Endothelial cell of umbilical vein (primary cell): ENCODE data around the gene PML. TPM values are rescaled to one million over a fixed set of nuclear protein-coding genes. Genes with fewer than 3 reads are reported as not detected.

Experiments
- BruUV-seq: library from RNA; stranded (reverse); fragments of 400-500 nt; replicated peaks from 2 replicates; lab custom pipeline; 2021; lab: Mats Ljungman, UMichigan
- CTCF ChIA-PET: fragments of 300-600, 350-600 bp; sonication (Branson Sonifier 250); formaldehyde crosslinking; loops from one replicate; lab custom pipeline; 2021; ENCODE audit warnings: antibody characterized with exemption, inconsistent platforms; lab: Charles Lee
- POLR2A ChIA-PET: fragments of 300-600, 350-600 bp; sonication (Branson Sonifier 250); formaldehyde crosslinking; loops from one replicate; lab custom pipeline; 2021; ENCODE audit warnings: antibody characterized with exemption, inconsistent platforms; lab: Charles Lee
- DNase-seq: peaks from one replicate; pipeline ENCODE4 v3.0.0-alpha.2; 2011; ENCODE audit warnings: low read depth, low spot score
- FAIRE-seq: peaks from 2 replicates; lab custom pipeline; 2011; peaks lifted over from hg19 to GRCh38; lab: Jason Lieb, UNC
- H2AFZ ChIP-seq: 2 replicates; pipeline ENCODE4 v1.6.0; 2012; ENCODE audit warnings: low read depth, low read length, control low read depth, inconsistent platforms
- H3K27ac ChIP-seq: 2 replicates; pipeline ENCODE4 v1.5.1; 2011; ENCODE audit warnings: low read depth, mild to moderate bottlenecking, control low read depth, low read length, moderate library complexity; ENCODE audit not compliant: insufficient read depth
- H3K27me3 ChIP-seq, 2 experiments: 2 replicates each; pipeline versions ENCODE4 v1.6.0 to v1.6.1; 2011; ENCODE audit warnings: low read length in 2 of 2, mixed read lengths in 1 of 2; ENCODE audit not compliant: control insufficient read depth in 2 of 2, insufficient read depth in 2 of 2
- H3K36me3 ChIP-seq, 2 experiments: 2 replicates in 1 of 2; 3 replicates in 1 of 2; pipeline ENCODE4 v1.5.1; 2011; ENCODE audit warnings: low read length in 2 of 2, mild to moderate bottlenecking in 1 of 2, moderate library complexity in 1 of 2; ENCODE audit not compliant: control insufficient read depth in 2 of 2, insufficient read depth in 2 of 2; ENCODE audit errors: extremely low read depth in 1 of 2
- H3K4me1 ChIP-seq: 3 replicates; pipeline ENCODE4 v1.5.1; 2011; ENCODE audit warnings: mild to moderate bottlenecking, low read length; ENCODE audit not compliant: control insufficient read depth, insufficient read depth; ENCODE audit errors: extremely low read depth
- H3K4me2 ChIP-seq: 2 replicates; pipeline ENCODE4 v1.6.1; 2011; ENCODE audit warnings: low read length, control low read depth, mixed read lengths; ENCODE audit not compliant: insufficient read depth
- H3K4me3 ChIP-seq, 3 experiments: fragments of 200-600 bp in 1 of 3; sonication (generic), shearing (Covaris generic) in 1 of 3; replicated peaks in 1 of 3; 2 replicates each; pipeline ENCODE4 v1.5.1; 2011 to 2016; ENCODE audit warnings: control low read depth in 3 of 3, low read length in 3 of 3, mild to moderate bottlenecking in 2 of 3, inconsistent platforms in 1 of 3, low read depth in 1 of 3, moderate library complexity in 1 of 3; ENCODE audit not compliant: insufficient read depth in 1 of 3
- H3K79me2 ChIP-seq: 2 replicates; pipeline ENCODE4 v1.6.0; 2012; ENCODE audit warnings: low read length, inconsistent platforms; ENCODE audit not compliant: control insufficient read depth, insufficient read depth
- H3K9ac ChIP-seq: replicated peaks from 2 replicates; pipeline ENCODE3; 2011; ENCODE audit warnings: low read length, control low read depth; ENCODE audit not compliant: insufficient read depth; ENCODE audit errors: extremely low read depth
- H3K9me1 ChIP-seq: replicated peaks from 3 replicates; pipeline ENCODE4 v1.6.0; 2011; ENCODE audit warnings: mild to moderate bottlenecking, low read length; ENCODE audit not compliant: control insufficient read depth, insufficient read depth; ENCODE audit errors: extremely low read depth
- H3K9me3 ChIP-seq: replicated peaks from 2 replicates; pipeline ENCODE4 v1.5.1; 2012; ENCODE audit warnings: low read length, inconsistent platforms; ENCODE audit not compliant: control insufficient read depth, insufficient read depth
- H4K20me1 ChIP-seq: replicated peaks from 2 replicates; pipeline ENCODE3; 2011; ENCODE audit warnings: mild to moderate bottlenecking, low read length; ENCODE audit not compliant: control insufficient read depth, insufficient read depth; ENCODE audit errors: extremely low read depth
- POLR2A ChIP-seq: IDR thresholded peaks from 2 replicates; pipeline ENCODE4 v1.6.1; 2012; ENCODE audit warnings: low read depth, mild to moderate bottlenecking, control low read depth, low read length
- POLR2AphosphoS5 ChIP-seq: IDR thresholded peaks from 2 replicates; pipeline ENCODE4 v1.6.1; 2012; ENCODE audit warnings: low read depth, mild to moderate bottlenecking, control low read depth, low read length, moderate library complexity; ENCODE audit not compliant: insufficient read depth
- dilution Hi-C: fragments of 300-500 bp; cut with MboI; formaldehyde crosslinking; loops from one replicate; pipeline ENCODE4 v1.15.0; 2019; ENCODE audit warnings: low sequenced_read_pairs; ENCODE audit not compliant: extremely low pct_ligation_motif_present
- intact Hi-C: fragments of 100-400 bp; cut with micrococcal nuclease; formaldehyde crosslinking; loops from one replicate; pipeline ENCODE4 v1.10.0; 2022
- polyA plus RNA-seq, 4 experiments: library from polyadenylated mRNA; depleted of rRNA in 3 of 4; stranded (reverse) in 3 of 4; unstranded in 1 of 4; fragments of >200 nt; gene quantifications; 2 replicates each; pipeline versions ENCODE4 v1.2.1 to v1.2.3, GENCODE V29; 2011 to 2012; ENCODE audit warnings: missing spikeins in 1 of 4
- total RNA-seq: library from RNA; stranded (reverse); gene quantifications from 2 replicates; pipeline ENCODE4 v1.2.3, GENCODE V29; 2021
- TF ChIP-seq, protein P1 (sequence below): IDR thresholded peaks from 2 replicates; pipeline ENCODE4 v1.6.1; 2011; ENCODE audit not compliant: insufficient read depth, insufficient read length

Gene PML
- total and polyA plus RNA-seq, 2 donors (not counting 3 experiments of a cell fraction or from before 2014, with no cell fraction given): 30.4 to 79.6 TPM

DNA sequence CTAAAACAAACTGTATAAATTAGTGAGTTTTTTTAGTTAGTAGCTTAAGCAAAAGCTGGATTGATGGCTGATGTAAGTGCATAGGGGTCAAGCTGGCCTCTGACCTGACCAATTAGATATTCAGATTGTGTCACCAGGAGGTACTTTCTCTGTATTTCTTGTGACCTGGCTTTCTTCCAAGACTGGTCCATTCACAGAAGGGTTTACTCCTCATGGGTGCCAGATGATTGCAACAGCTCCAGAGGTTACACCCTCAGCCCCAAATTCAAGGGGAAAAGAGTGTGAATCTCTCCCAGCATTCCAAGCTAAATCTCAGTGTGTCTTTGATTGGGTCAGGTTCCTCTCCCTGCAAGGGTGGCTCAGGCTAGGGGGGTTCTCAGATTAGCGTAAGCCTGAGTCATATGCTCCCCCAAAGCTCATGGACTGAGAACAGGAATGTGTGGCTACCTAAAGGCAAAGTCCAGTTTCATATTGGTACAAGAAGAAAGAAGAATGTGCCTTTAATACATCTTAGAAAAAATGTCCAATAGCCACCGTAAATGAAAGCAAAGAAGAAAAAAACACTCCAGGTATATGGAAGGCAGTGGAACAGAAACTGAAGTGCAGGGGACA is 16.5 kb downstream of the PML start:
- no peaks in the 10 kb centered on the region for H4K20me1 ChIP-seq

DNA sequence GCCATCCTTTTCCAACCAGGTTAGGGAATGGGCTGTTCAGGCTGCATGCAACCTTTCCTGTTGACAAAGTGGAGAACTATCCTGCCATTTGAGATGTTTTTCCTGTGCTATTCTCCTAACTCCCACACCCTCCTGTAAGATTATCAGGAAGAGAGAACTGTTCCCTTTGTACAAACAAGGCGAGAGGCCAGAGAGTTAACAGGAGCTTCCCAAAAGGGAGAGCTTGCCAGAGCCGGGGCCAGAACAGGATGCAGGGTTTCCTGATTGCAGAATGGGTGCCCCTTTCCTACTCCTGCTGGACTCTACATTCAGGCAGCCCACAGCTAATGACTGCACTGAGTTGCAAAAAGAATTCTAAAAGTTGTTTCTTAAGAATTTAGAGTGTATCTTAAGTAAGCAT is 17.1 kb downstream of the PML start:
- no peaks in the 10 kb centered on the region for H3K9me1 ChIP-seq
- BruUV-seq: no TSS peak

More for the DNA sequence above, 16.5 kb downstream of the PML start:
- no TSS peak for BruUV-seq
- Histone ChIP-seq H2AFZ (no peak overlapping the region), H3K79me2 (peaks cover 73% of the 10 kb centered on the region), H3K4me1 (peaks cover 52% of the 10 kb centered on the region), H3K36me3 (peaks cover 5 to 6% of the 10 kb centered on the region in 2 experiments), H3K27me3 (no peaks in the 10 kb centered on the region), H3K9ac (no peak overlapping the region), H3K9me1 (no peaks in the 10 kb centered on the region), H3K9me3 (no peaks in the 10 kb centered on the region), H3K27ac (peak overlapping the region; percentile 47), H3K4me2 (peak overlapping the region; percentile 91), H3K4me3 (peak overlapping the region in 1 of 3 experiments; percentile 56)
- intact Hi-C loops (loop anchor here (1.0 kb wide), 2 partner anchors 14 to 17 kb away; partner anchors contain the start of gene PML), dilution Hi-C loops (no loop called here)
- CTCF ChIA-PET: interaction anchor here (0.7 to 3.8 kb wide), 10 partner anchors 12 to 140 kb away, joined by 3 to 35 read pairs (median 8); partner anchors contain the start of gene PML
- FAIRE-seq (no peak), DNase-seq (peak; percentile 47)
- TF ChIP-seq POLR2A: no peak
- POLR2A ChIA-PET: no interaction called here

More for the DNA sequence above, 17.1 kb downstream of the PML start:
- CTCF ChIA-PET: interaction anchor here (0.6 to 3.8 kb wide), 11 partner anchors 11 to 60 kb away, joined by 3 to 35 read pairs (median 8); partner anchors contain the start of gene PML
- Histone ChIP-seq H3K27ac (peak overlapping the region; percentile 47), H3K79me2 (peaks cover 72% of the 10 kb centered on the region), H3K4me3 (peak overlapping the region in 1 of 3 experiments; percentile 56), H3K27me3 (no peaks in the 10 kb centered on the region), H2AFZ (no peak overlapping the region), H3K4me2 (peak overlapping the region; percentile 91), H3K4me1 (peaks cover 51% of the 10 kb centered on the region), H4K20me1 (no peaks in the 10 kb centered on the region), H3K9me3 (no peaks in the 10 kb centered on the region), H3K9ac (no peak overlapping the region), H3K36me3 (peaks cover 5 to 6% of the 10 kb centered on the region in 2 experiments)
- intact Hi-C loops (loop anchor here (1.0 kb wide), 2 partner anchors 14 to 17 kb away; partner anchors contain the start of gene PML), dilution Hi-C loops (no loop called here)
- peak; percentile 97 for FAIRE-seq
- peak; percentile 92 for DNase-seq
- POLR2A ChIA-PET: interaction anchor here (0.8 kb wide), 1 partner anchor 17 kb away, joined by 3 read pairs; the partner anchor contains the start of gene PML
- peak; percentile 40 for TF ChIP-seq POLR2A
- TF ChIP-seq, protein P1, sequence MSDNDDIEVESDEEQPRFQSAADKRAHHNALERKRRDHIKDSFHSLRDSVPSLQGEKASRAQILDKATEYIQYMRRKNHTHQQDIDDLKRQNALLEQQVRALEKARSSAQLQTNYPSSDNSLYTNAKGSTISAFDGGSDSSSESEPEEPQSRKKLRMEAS: no peak
- TF ChIP-seq POLR2AphosphoS5: peak; percentile 75
